HG03520 (cell line): ENCODE measurements around the gene PCP4.

Source experiments
- ATAC-seq: cut with Tn5 transposase; IDR thresholded peaks from one replicate; pipeline ENCODE4 v1.9.1; 2021; ENCODE audit warnings: mild to moderate bottlenecking, moderate library complexity; ENCODE audit not compliant: unreplicated experiment

Gene PCP4

DNA sequence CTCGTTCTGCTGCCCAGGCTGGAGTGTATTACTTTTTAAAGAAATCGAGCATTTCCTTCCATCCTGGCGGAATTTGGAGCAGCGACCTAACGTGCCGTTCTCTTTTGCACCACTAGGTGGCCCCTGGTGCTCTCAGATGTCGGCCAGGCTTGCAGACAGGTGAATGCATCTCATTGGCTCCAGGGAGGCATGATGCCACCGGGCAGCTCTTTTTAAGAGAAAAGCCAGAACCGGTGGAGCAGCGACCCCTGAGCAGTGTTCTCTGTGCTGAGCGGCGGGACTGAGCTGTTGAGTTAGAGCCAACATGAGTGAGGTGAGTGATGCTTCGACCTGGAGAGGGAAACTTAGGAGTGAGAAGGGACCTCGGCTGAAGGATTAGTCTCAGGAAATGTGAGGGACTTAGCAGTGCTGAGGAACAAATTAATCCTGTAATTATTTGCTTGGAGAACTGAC is at the start of gene PCP4:
TSS of gene PCP4 (plus strand) at position 241 of the 453 bp plus-strand sequence. CDS start at position 305, 64 bp downstream.
- no peak for ATAC-seq

DNA sequence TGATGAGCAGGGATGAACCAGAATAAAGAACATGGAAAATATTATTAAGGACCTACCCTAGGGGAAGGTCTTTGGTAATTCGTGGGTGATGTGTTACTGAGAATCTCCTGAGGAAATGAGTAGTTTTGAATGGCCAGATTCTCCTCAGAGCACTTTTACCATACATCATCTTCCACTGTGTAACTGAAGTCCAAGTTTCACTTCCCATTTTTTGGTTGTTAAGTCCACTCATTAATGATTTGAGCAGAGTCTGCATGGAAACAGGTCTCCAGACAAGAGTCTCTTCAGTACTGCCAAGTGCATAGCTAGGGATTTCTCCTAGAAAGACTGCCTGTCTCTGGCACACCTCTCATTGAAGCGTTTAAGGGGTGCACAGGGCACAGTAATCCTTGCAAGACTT is 48.7 kb upstream of the PCP4 start:
- no peak for ATAC-seq

DNA sequence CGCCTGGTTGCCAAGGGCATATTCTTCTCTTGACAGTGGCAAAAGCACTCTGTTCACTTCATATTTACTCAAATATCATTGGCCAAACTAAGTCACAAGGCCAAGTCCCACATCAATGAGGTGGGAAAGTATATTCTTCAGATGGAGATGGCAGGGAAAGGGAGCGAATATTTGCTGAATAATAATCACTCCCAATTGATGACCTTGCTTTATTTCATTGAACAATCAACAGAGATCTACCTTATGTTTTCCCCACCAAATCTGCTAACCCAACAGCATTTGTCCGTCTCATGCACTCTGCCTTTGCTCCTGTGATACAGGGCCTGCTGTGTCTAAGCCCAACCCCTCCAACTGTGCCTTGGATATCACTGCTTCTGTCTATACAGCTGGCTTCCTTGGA is 45.2 kb upstream of the PCP4 start:
- no peak for ATAC-seq

DNA sequence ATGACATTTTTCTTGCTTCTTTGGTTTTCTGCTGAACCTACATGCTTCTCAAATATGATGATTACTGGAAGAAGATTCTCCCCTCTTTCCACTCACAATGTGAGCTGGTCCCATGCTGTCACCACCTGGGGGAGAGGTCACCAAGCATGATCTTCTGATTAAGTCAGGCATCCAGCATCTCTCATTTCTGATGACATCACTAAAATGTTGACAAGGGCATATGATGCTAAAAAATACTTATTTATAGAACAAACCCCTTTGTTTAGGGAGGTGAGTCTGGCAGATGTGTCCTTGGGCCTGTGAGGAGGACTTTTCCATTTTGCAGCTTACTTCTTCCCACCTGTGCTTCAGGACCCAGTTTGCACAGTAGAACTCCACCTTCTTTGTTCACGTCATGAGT is 42.0 kb upstream of the PCP4 start:
- ATAC-seq, result no peak

DNA sequence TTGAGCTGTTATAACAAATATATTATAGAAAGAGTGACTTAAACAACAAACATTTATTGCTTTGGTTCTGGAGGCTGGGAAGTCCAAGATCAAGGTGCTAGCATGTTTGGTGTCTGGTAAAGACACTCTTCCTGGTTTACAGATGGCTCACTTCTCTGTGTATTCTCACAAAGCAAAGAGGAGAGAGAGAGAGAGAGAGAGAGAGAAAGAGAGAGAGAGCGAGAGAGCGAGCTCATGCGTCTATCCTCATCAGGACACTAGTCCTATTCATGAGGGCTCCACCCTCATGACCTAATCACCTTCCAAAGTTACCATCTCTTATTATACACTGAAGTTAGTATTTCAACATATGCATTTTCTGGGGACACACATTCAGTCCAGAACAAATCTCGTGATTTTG is 32.7 kb upstream of the PCP4 start:
- no peak for ATAC-seq

DNA sequence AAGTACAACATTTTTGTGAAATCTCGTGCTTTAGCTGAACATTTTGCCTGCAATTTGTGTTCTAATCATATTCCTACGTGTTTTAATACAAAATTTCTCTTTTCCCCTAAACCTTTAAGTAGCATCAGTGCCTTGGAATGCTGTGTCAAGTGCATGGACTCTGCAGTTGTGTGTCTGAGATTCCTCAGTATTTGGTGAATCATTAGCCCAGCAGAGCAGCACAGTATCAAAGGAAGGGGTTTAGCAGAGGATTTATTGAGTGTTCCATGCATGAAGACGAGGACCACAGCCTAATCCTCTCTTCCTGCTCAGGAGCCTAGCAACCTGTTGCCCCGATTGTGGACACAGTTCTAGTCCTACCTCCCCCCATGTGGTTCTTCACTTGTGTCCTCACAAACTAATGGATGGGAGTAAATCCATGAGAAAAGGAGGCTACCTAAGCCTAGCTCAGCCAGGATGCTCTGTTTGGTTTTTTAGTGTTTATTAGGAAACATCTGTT is 29.3 kb upstream of the PCP4 start:
- no peak for ATAC-seq

DNA sequence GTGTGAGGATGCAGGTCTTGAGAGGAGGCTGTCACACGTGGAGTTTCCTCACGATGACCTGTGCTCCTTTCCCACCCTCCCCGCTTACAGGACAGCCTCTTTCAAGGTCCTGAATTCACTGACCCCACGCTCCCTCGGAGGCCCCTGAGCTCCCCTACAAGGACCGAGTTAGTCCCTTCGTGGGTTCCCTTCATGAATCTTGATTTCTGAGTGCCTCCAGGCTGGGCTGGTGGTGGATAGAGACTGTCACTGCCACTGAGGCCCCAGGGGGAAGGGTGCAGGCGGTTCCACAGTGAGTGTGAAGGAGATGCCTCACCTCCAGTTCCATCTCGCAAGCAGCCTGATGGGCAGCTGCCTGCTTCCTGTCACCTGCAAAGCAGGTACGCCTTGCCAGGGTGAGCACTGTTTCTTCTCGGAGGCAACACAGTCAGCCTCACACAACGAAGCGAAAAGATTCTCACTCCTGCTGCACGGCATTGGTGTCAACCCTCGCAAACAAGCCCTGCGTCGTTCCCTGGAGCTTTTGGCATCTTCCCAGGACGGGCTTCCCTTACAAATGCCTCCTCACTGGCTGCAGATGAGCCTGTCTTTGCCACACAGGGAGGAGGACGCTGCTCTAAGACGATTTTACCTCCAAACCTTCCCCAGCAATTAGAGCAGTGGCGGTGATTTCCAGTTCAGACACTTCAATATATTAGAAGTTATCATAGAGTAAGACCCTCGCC is 26.7 kb upstream of the PCP4 start:
- no peak for ATAC-seq

DNA sequence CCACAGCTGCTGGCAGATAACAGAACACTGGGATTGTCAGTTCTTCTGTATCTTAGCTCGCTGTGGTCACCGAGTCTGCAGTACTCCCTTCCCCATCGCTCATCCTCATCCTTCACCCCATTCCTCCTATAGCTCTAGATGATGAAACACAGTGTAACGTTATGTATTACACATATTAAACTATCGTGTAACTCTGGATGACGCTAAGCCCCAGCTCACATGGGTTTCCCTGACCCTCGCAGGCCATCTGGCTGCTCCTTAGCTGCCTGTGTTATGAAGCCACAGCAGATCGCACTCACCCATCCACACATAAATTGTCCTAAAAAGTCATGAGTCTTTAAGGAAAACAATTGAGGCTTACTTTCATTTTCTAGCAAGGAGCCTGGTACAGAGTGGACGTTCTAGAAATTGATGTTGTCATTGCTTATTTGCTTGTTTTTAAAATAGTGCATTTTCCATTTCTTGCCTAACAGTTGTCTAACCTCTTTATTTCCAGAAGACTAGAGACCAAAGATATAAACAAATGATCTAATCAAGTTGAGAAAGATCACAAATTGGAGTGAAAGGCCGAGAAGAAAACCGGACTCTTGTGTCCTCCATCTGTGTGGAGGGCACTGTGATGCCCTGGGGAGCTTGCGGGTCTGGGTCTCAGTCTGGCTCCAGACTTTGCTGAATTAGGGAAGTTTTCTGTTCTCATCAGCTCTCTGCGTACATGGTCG is 24.3 kb upstream of the PCP4 start:
- ATAC-seq, result no peak

DNA sequence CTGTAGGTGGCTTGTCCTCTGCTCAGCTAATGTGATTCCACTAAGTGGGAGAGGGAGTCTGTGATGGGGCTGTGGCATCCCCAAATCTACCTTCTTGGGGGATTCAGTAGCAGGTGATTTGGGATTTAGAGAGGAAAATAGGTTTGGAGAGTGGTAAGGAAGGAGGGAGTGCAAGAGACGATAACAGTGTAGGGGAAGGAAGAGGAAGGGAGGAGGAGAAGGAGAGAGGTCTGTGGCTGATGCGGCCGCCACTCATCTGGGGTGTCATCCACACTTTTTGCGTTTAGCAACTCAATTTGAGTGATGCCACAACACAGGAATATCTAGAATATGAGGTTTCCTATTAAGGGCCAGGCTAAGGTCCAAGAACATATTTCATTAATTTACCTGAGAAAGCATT is 23.8 kb upstream of the PCP4 start:
- no peak for ATAC-seq

DNA sequence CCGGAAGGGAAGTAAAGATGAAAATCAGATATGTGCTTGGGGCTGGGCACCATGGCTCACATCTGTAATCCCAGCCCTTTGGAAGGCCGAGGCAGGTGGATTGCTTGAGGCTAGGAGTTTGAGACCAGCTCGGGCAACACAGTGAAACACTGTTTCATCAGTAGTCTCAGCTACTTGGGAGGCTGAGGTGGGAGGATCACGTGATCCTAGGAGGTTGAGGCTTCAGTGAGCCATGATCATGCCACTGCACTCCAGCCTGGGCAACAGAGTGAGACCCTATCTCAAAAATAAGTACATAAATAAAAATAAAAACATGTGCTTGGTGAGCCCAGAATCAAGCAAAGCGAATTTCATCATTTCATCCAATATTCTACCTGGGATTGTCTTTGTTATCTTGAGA is 23.3 kb upstream of the PCP4 start:
- ATAC-seq, result no peak

DNA sequence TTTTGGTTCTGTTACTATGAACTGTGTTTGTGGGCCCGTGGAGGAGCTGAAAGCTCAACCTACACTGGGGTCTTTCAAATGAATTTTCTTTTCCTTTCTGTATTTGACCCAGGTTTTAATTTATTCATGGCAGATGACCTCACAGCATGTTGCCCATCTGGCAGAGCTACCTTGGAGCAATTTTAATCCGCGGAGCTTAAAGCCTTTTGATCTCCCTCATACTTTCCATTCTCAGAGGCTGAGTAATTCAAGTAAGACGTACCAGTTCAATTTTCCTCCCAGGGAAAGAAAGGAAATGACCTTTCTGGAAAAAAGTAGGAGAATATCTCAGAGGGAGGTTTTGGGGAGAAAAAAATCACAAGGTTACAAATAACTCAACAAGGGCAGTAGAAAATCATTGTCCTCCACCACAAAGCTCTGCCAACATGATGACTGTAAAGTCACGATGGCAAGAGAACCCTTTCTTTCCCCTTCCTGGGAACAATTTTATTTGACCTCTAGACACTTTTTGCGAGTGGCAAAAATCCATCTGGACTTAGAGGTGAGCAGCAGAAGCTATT is 21.6 kb upstream of the PCP4 start:
- ATAC-seq, result no peak

DNA sequence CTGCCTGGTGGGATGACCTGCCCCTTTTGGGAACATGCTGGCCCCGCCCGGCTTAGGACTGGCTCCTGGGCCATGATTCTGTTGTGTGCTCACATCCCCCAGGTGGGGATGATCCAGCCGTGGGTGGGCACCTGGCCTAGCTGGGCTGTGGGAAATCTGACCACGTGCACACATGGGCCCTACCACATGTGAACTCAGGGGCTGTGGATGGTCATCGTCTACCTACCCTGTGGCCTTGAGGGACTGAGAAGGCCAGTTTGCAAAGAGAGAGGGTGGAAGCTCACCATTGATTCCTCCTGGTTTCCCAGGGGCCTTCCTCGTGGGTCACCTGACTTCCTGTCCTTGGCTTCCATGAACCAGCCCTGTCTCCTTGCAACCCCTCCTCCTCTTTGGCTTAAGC is 19.4 kb upstream of the PCP4 start:
- no peak for ATAC-seq

DNA sequence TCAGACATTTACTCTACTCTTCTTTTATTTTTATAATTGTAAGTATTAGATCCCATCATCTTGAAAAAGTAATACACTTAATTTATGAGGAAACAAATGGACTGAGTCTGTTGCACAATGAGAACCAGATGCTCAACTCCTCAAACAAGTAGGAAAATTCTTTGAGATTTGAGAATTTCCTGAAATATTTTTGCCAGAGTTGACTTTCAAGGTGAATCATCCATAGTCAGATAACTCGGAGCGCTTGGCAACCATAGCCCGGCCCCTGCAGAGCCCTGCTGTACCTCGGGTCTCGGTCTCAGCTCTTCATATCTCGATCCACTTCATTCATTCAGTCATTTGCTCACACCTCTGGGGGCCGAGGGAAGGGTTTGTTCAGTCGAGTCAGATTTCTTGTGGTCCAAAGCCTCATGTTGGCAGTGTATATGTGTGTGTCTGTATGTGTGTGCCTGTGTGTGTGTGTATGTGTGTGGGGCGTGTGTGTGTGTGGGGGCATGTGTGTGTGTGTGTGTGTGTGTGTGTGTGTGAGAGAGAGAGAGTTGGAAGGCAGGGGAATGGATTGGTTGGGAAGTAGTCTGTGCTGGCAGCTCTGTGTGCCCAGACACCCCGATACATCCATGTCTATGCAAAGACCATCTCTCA is 18.1 kb upstream of the PCP4 start:
- no peak for ATAC-seq

DNA sequence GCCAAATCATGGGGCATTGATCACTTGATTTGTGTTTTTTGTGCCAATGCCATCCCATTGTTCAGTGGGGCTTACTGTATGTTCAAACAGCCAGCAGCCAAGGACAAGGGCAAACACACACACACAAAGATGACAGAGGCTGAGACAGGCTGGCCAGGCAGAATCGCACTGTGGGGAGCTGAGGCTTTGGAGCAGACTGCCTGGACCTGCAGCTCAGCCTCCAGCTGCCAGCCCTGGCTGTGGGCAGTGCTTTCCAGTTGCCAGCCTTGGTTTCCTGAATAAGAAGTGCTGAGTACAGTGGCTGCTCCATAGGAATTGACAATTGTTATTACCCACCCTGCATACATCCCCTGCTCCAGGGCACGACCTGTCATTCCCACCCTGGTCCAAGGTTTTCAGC is 16.9 kb upstream of the PCP4 start:
- no peak for ATAC-seq

DNA sequence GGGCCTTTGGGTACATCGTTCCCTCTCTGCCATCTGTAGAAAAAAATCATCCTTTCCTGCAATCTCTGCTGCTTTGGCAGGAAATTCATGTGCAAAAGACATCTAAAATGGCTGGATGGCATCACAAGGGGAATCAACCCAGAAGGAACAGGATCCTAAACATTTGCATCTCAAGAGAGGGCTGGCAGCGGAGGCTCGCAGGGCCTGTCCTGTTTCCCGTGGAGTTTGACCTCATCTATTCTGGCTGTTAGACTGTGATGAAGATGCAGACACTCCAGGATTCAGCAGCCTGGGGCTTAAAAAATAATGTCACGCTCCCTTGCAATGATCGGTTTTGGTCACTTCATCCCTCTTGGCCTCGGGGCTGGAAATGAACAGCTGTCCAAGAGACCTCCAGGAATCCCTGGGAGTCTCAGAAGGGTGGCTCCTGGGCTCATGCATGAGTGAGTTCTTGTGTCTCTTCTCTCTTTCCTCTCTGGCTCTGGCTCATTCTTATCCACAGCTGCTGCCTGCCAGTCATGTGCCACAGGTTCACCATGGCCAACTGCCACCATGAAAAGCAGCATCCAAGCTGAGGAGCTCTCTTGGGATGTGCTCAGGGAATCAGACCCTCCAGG is 16.1 kb upstream of the PCP4 start:
- no peak for ATAC-seq

DNA sequence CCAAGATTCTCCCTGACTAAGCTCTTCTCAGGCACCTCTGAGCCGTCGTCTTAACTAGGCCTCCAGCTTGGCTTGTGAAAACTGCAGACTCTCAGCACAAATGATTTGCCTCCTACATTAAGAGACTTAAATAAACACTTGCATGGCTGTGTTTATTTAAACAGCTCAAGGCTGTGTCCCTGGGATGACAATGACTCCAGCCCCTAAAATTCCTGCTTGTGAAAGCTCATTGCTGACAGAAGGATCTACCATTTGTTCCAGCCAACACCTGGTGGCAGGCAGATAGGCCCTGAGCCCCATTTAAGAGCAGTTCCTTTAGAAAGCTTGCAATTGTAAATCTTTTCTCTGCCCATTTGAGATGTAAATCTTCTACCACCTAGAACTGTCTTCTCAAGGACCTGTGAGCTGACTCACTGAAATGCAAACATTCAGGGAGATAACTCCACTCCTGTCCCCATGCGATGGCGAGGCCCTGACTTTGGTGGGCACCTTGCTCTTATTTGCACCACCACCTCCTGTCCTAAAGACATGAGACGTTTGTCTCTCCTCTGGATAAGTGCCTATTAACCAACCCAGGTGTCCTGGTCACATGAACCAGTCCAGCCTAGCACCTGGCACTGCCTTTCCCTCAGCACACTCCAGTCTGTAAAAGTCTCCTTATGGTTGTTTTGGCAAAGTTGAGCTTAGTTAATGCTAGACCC is 15.1 kb upstream of the PCP4 start:
- no peak for ATAC-seq

DNA sequence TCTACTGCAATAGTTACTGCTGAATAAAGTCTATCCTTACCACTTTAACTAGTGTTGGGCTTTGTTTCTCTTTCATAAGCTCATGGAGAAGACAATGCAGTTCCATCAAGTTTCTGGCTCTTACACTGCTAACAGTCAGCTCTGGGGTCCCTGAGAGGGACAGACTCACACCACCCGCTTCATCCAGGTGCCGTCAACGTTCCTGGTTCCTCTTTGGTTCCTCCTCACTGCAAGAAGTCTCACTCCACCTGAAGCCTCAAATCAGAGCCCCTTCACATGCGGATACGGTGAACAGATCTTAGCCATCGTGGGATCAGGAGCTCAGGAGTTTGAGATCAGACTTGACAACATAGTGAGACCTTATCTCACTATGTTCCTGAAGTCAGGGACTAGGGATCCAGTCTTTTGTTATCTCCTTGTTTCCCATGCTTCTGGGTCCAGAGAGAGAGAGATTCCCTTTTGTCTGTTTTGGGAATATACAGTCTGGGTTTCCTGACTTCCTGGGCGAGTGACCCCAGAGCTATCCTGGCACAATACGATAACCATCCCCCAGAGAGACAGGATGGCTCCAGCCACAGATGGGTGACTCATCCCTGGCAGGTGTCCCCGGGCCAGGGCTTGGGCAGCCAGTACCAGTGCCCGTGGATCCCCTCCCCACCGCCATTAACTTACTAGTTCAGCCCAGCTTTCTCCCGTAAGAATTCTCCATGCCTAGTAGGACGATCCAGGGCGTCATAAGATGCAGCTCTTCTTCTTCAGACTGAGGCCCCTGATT is 14.3 kb upstream of the PCP4 start:
- no peak for ATAC-seq

DNA sequence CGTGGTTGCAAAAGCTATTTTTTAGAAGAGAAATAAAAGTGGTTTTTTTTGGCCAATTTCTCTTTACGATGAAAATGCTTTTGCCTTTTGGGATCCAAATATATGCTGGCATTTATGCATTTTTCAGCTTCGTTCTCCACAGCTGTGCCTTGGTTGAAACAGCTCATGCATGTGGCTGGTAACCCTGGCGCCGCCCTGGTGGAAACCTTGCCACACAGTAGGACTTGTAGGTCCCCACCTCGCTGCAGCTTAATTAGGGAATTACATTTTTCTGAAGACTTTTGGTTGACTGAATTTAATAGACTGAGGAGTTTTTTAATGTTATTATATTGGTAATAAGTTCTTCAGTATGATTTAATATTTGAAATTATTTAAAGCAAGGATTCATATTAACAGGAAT is 12.7 kb upstream of the PCP4 start:
- ATAC-seq, result no peak

DNA sequence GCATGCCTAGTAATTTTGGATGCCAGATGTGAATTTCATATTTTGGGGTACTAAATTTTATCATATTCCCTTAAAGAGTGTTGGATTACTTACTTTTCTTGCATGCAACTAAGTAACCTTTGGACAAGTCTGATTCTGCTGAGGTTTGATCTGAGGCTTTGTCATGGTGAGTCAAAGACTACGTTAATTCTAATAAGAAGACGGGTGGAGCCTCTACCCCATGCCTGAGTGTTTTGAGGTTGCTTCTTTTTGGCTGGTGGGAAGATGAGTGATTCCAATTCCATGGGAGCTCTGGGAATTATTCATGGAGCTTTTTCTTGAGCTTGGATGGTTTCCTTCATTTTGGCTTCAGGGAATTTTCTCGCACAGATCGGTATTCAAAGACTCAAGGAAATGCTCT is 11.6 kb upstream of the PCP4 start:
- no peak for ATAC-seq

DNA sequence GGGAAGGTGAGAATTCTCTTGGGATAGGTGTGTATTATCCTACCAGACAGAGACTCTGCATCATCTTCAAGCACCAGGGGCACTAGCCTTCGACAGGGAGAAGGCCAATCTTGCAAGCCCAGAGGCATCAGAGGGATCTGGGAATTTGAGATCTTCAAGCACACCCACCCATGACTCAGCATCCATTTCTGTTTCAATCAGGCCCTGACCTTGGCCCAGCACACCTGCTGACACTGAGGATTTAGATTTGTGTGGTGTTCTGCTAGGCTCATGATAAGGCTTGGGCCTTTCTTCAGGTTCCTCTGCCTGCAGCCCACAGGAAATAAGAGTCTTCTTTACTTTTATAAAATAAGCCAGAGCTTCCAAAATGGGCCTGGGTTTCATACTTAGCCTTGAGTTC is 6.6 kb upstream of the PCP4 start:
- ATAC-seq, result no peak
